ENCODE results near the gene ZNF496.
"Not testable (repeated sequence)": the region's sequence is repeated elsewhere in the genome, so short reads cannot be mapped to it uniquely, and the experiment has no call there.

The ZNF496 gene

DNA sequence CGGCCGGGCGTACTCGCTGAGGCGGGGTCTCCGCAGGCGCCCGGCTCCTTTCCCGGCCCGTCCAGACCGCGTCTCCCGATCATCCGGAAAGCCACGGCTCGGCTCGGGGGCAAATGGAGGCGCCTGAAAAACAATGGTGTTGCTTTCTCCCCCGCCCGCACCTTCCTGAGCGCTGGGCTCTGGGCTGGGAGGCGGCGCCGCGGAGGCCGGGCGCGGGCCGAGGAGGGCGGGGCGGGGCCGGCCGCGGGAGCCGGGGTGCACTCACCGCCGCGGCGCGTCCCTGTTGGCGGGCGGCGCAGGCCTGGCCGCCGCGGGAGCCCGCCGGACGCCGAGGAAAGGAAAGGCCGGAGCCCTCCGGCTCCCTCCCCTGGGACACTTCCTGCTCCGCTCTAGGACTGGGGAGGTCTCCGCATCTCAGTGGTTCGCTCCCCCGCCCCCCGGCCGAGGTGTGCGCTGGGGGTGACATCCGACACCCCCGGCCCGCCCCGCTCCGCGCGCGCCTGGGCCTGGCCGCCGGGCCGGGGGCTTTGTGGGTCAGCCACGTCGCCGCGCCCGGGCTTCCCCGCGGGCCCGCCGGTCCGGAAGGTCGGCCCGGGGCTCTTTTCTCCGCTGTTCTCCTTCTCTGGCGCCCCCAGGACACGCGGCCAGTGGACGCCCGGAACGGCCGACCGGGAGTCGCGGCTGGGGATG lies at the start of gene ZNF496:
Gene ZNF496 (minus strand): TSS at position 343 of the 690 bp plus-strand sequence. CDS start 2,289 bp downstream, outside the sequence.
- no peak for TF ChIP-seq EZH2 (IDR thresholded peaks at IDR 0.05; ENCODE audit: borderline replicate concordance, low read length)
- TF ChIP-seq, protein P1, sequence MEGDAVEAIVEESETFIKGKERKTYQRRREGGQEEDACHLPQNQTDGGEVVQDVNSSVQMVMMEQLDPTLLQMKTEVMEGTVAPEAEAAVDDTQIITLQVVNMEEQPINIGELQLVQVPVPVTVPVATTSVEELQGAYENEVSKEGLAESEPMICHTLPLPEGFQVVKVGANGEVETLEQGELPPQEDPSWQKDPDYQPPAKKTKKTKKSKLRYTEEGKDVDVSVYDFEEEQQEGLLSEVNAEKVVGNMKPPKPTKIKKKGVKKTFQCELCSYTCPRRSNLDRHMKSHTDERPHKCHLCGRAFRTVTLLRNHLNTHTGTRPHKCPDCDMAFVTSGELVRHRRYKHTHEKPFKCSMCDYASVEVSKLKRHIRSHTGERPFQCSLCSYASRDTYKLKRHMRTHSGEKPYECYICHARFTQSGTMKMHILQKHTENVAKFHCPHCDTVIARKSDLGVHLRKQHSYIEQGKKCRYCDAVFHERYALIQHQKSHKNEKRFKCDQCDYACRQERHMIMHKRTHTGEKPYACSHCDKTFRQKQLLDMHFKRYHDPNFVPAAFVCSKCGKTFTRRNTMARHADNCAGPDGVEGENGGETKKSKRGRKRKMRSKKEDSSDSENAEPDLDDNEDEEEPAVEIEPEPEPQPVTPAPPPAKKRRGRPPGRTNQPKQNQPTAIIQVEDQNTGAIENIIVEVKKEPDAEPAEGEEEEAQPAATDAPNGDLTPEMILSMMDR (IDR thresholded peaks at IDR 0.05; ENCODE audit: low read length): no peak
- peak within 1 kb of the TSS; percentile 81 for H3K4me3 ChIP-seq (ENCODE audit: low read depth, low read length, poor library complexity, severe bottlenecking)
- no peaks in the 10 kb centered on the region for H3K79me2 ChIP-seq (ENCODE audit: insufficient read depth, low read length)
- no peaks in the 10 kb centered on the region for H3F3A ChIP-seq (ENCODE audit: insufficient read depth, low read length)
- no peaks in the 10 kb centered on the region for H3K27me3 ChIP-seq (ENCODE audit: insufficient read depth, low read length)
- H3K36me3 ChIP-seq (ENCODE audit: insufficient read depth, low read length): peaks cover 15% of the 10 kb centered on the region
- H2AFZ ChIP-seq (ENCODE audit: low read length): no peak within 1 kb of the TSS
- H3K9me2 ChIP-seq (ENCODE audit: low read depth, low read length): no peaks in the 10 kb centered on the region
- no peaks in the 10 kb centered on the region for H3K9me3 ChIP-seq (ENCODE audit: low read length)
- H3K27ac ChIP-seq (ENCODE audit: low read depth, low read length, poor library complexity, severe bottlenecking): no peak within 1 kb of the TSS
- H4K20me1 ChIP-seq (ENCODE audit: insufficient read depth, low read length): no peaks in the 10 kb centered on the region
- H3K9ac ChIP-seq (ENCODE audit: low read length): peak within 1 kb of the TSS; percentile 80
- H3K4me1 ChIP-seq (ENCODE audit: insufficient read depth, low read length, severe bottlenecking): peaks cover 17% of the 10 kb centered on the region
- H3K4me2 ChIP-seq (ENCODE audit: low read length): peak within 1 kb of the TSS; percentile 80

DNA sequence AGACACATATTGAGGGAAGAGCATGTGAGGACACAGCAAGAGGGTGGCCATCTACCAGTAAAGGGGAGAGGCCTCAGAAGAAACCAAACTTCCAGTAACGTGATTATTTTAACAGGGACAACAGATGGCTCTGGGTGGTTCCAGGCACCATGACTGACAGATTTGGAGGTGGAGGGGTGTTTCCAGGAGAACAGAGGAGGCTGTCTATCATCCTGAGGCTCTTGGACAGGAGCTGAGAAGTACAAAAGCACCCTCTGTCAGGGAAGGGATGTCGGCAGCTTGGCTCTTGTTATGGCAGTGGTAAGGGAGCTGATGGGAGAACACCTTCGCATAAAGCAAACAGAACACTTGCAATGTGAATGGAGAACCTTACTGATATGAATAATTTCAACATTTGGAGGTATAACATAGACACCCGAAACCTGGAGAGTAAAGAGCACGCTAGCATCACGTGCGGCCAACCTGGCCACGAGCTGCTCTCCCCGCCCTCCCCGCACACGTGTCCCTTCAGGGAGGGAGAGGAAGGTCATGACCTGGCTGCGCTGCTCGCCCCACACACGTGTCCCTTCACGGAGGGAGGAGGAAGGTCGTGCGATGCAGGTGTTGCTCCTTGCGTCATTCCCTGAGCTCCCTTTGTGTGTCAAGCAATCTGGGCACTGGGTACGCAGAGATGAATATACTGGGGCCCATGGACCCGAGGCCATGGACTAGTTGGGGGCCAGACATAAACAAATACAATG lies 46.8 kb upstream of the ZNF496 start:
- no peak overlapping the region for H2AFZ ChIP-seq (ENCODE audit: low read length)
- no peaks in the 10 kb centered on the region for H3K36me3 ChIP-seq (ENCODE audit: insufficient read depth, low read length)
- H3K9me3 ChIP-seq (ENCODE audit: low read length): no peaks in the 10 kb centered on the region
- no peaks in the 10 kb centered on the region for H3K79me2 ChIP-seq (ENCODE audit: insufficient read depth, low read length)
- no peak overlapping the region for H3K9ac ChIP-seq (ENCODE audit: low read length)
- H3K4me2 ChIP-seq (ENCODE audit: low read length): no peak overlapping the region
- H3K4me1 ChIP-seq (ENCODE audit: insufficient read depth, low read length, severe bottlenecking): no peaks in the 10 kb centered on the region
- H3F3A ChIP-seq (ENCODE audit: insufficient read depth, low read length): no peaks in the 10 kb centered on the region
- H3K27ac ChIP-seq (ENCODE audit: low read depth, low read length, poor library complexity, severe bottlenecking): no peak overlapping the region
- H3K4me3 ChIP-seq (ENCODE audit: low read depth, low read length, poor library complexity, severe bottlenecking): no peak overlapping the region
- no peaks in the 10 kb centered on the region for H3K9me2 ChIP-seq (ENCODE audit: low read depth, low read length)
- H3K27me3 ChIP-seq (ENCODE audit: insufficient read depth, low read length): no peaks in the 10 kb centered on the region; the same call in 1 of the 2 replicates
- H4K20me1 ChIP-seq (ENCODE audit: insufficient read depth, low read length): no peaks in the 10 kb centered on the region
- TF ChIP-seq, protein P1 (IDR thresholded peaks at IDR 0.05; ENCODE audit: low read length): no peak
- no peak for TF ChIP-seq EZH2 (IDR thresholded peaks at IDR 0.05; ENCODE audit: borderline replicate concordance, low read length)

DNA sequence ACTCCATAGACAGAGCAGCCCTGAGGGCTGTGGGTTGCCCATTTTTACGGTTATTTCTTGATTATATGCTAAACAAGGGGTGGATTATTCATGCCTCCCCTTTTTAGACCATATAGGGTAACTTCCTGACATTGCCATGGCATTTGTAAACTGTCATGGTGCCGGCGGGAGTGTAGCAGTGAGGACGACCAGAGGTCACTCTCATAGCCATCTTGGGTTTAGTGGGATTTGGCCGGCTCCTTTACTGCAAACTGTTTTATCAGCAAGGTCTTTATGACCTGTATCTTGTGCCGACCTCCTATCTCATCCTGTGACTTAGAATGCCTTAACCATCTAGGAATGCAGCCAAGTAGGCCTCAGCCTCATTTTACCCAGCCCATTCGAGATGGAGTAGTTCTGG lies 46.0 kb upstream of the ZNF496 start:
- not testable (repeated sequence) for H4K20me1 ChIP-seq (ENCODE audit: insufficient read depth, low read length); H3K27ac ChIP-seq (ENCODE audit: low read depth, low read length, poor library complexity, severe bottlenecking); H3K36me3 ChIP-seq (ENCODE audit: insufficient read depth, low read length); H3F3A ChIP-seq (ENCODE audit: insufficient read depth, low read length); H3K4me3 ChIP-seq (ENCODE audit: low read depth, low read length, poor library complexity, severe bottlenecking); H3K4me1 ChIP-seq (ENCODE audit: insufficient read depth, low read length, severe bottlenecking); H2AFZ ChIP-seq (ENCODE audit: low read length); H3K27me3 ChIP-seq (ENCODE audit: insufficient read depth, low read length); H3K9me2 ChIP-seq (ENCODE audit: low read depth, low read length); H3K79me2 ChIP-seq (ENCODE audit: insufficient read depth, low read length); H3K4me2 ChIP-seq (ENCODE audit: low read length); H3K9ac ChIP-seq (ENCODE audit: low read length); H3K9me3 ChIP-seq (ENCODE audit: low read length)
